ENCODE measurements around the gene RFFL. TPM values are rescaled to one million over a fixed set of nuclear protein-coding genes. Genes with fewer than 3 reads are reported as not detected.

The RFFL gene
- polyA plus RNA-seq, 1 experiment, result 10.6 TPM

GRCh38 chr17:35010093-35010492, 53.4 kb downstream of the RFFL start:
- H3K4me3 ChIP-seq (ENCODE audit: low read depth, low read length), result no peak overlapping the region
- CTCF ChIA-PET, result no interaction called here
- POLR2A ChIA-PET, result no interaction called here
- H3K27me3 ChIP-seq (ENCODE audit: control insufficient read depth, insufficient read depth, low read length), result no peaks in the 10 kb centered on the region
- TF ChIP-seq CTCF (IDR thresholded peaks at IDR 0.05; ENCODE audit: insufficient read depth, low read depth, low read length), result no peak
- DNase-seq (ENCODE audit: low read depth), result no peak
- peaks cover 5% of the 10 kb centered on the region for H3K36me3 ChIP-seq (ENCODE audit: control insufficient read depth, insufficient read depth, low read length)

- H3K27me3 ChIP-seq (ENCODE audit: control insufficient read depth, insufficient read depth, low read length), result no peaks in the 10 kb centered on the region
- CTCF ChIA-PET, result interaction anchor here (1.2 kb wide), 2 partner anchors 15 to 77 kb away, joined by 3 read pairs; no protein-coding TSS in a partner anchor
- no peak for TF ChIP-seq CTCF (IDR thresholded peaks at IDR 0.05; ENCODE audit: insufficient read depth, low read depth, low read length)
- POLR2A ChIA-PET, result no interaction called here
- peaks cover 5% of the 10 kb centered on the region for H3K36me3 ChIP-seq (ENCODE audit: control insufficient read depth, insufficient read depth, low read length)
- no peak for DNase-seq (ENCODE audit: low read depth)
- H3K4me3 ChIP-seq (ENCODE audit: low read depth, low read length), result no peak overlapping the region
Observed at GRCh38 chr17:35006961-35007360, 56.5 kb downstream of the RFFL start.

GRCh38 chr17:35006345-35006744, 57.2 kb downstream of the RFFL start:
- Histone ChIP-seq H3K4me3 (ENCODE audit: low read depth, low read length) (no peak overlapping the region), H3K27me3 (ENCODE audit: control insufficient read depth, insufficient read depth, low read length) (no peaks in the 10 kb centered on the region), H3K36me3 (ENCODE audit: control insufficient read depth, insufficient read depth, low read length) (peaks cover 4% of the 10 kb centered on the region)
- DNase-seq (ENCODE audit: low read depth), result no peak
- ChIA-PET CTCF (interaction anchor here (1.3 kb wide), 1 partner anchor 10 kb away, joined by 4 read pairs; no protein-coding TSS in a partner anchor), POLR2A (no interaction called here)
- TF ChIP-seq CTCF (IDR thresholded peaks at IDR 0.05; ENCODE audit: insufficient read depth, low read depth, low read length), result no peak

- no peak for TF ChIP-seq CTCF (IDR thresholded peaks at IDR 0.05; ENCODE audit: insufficient read depth, low read depth, low read length)
- no peak overlapping the region for H3K4me3 ChIP-seq (ENCODE audit: low read depth, low read length)
- H3K27me3 ChIP-seq (ENCODE audit: control insufficient read depth, insufficient read depth, low read length), result no peaks in the 10 kb centered on the region
- ChIA-PET POLR2A (no interaction called here), CTCF (interaction anchor here (1.1 kb wide), 1 partner anchor 116 kb away, joined by 3 read pairs; the partner anchor contains the start of gene RAD51D)
- no peak for DNase-seq (ENCODE audit: low read depth)
- H3K36me3 ChIP-seq (ENCODE audit: control insufficient read depth, insufficient read depth, low read length), result peaks cover 10% of the 10 kb centered on the region
Observed at GRCh38 chr17:35003778-35004177, 59.7 kb downstream of the RFFL start.

GRCh38 chr17:35002876-35003551, 60.5 kb downstream of the RFFL start:
- Histone ChIP-seq H3K4me3 (ENCODE audit: low read depth, low read length) (no peak overlapping the region), H3K36me3 (ENCODE audit: control insufficient read depth, insufficient read depth, low read length) (peaks cover 10% of the 10 kb centered on the region), H3K27me3 (ENCODE audit: control insufficient read depth, insufficient read depth, low read length) (no peaks in the 10 kb centered on the region)
- no peak for TF ChIP-seq CTCF (IDR thresholded peaks at IDR 0.05; ENCODE audit: insufficient read depth, low read depth, low read length)
- DNase-seq (ENCODE audit: low read depth), result no peak
- ChIA-PET CTCF (interaction anchor here (1.2 to 1.7 kb wide), 2 partner anchors 9 to 86 kb away, joined by 3 to 6 read pairs; no protein-coding TSS in a partner anchor), POLR2A (interaction anchor here (0.6 kb wide), 1 partner anchor 120 kb away, joined by 5 read pairs; no protein-coding TSS in a partner anchor)

Data from BJ (cell line).